GM12874 (cell line): Measurements from ENCODE around the gene ECSCR.

Experiments
- TF ChIP-seq, protein P1 (sequence below): IDR thresholded peaks from 2 replicates; pipeline ENCODE4 v1.5.1; 2011; ENCODE audit warnings: low read depth, mild to moderate bottlenecking, control low read depth, low read length, moderate library complexity; ENCODE audit not compliant: insufficient read depth

ECSCR gene

GRCh38 chr5:139473565-139473964 lies 11.0 kb upstream of the ECSCR start:
- TF ChIP-seq, protein P1, sequence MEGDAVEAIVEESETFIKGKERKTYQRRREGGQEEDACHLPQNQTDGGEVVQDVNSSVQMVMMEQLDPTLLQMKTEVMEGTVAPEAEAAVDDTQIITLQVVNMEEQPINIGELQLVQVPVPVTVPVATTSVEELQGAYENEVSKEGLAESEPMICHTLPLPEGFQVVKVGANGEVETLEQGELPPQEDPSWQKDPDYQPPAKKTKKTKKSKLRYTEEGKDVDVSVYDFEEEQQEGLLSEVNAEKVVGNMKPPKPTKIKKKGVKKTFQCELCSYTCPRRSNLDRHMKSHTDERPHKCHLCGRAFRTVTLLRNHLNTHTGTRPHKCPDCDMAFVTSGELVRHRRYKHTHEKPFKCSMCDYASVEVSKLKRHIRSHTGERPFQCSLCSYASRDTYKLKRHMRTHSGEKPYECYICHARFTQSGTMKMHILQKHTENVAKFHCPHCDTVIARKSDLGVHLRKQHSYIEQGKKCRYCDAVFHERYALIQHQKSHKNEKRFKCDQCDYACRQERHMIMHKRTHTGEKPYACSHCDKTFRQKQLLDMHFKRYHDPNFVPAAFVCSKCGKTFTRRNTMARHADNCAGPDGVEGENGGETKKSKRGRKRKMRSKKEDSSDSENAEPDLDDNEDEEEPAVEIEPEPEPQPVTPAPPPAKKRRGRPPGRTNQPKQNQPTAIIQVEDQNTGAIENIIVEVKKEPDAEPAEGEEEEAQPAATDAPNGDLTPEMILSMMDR, result no peak

DNA sequence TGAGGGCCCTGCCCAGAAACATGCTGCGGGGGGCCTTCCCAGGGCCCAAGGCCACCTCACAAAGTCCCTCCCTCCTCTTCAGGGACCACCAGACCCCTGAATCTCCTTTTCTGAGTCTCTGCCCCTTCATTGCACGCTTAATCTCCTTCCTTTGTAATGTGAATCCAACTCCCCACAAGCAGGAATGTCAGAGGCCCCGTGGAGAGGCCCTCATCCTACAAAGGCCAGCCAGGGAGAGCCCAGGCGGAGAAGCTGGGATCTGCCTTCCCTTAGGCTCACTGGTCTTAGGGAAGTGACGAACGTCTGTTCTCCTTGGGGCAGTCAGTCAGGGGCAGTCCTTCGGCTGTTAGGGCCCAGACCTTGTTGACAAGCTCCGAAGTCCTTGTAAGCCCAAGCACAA lies 10.6 kb upstream of the ECSCR start:
- TF ChIP-seq, protein P1, result no peak

DNA sequence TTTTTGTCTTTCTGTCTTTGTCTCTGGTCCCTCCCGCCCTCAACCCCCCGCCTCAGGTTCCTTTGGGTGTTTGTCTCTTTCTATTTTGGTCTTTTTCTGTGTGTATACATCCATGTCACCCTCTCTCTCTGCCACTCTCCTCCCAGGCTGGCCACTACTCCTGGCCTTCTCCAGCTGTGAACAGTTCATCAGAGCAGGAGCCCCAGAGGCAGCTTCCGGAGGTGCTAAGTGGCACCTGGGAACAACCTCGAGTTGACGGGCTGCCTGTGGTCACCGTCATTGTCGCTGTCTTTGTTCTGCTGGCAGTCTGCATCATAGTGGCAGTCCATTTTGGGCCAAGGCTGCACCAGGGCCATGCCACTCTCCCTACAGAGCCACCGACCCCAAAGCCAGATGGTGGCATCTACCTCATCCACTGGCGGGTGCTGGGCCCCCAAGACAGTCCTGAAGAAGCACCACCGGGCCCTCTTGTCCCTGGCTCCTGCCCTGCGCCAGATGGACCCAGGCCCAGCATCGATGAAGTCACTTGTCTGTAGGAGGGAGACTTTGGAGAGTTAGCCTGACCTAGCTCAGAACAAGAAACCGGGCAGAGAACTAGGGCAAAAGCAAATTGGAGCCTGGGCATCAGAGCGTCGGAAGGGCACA lies 10.0 kb upstream of the ECSCR start:
- TF ChIP-seq, protein P1, result no peak

GRCh38 chr5:139470821-139471300 lies 8.3 kb upstream of the ECSCR start, which contains the start of gene SMIM33:
TSS of gene SMIM33 (plus strand) at chr5:139471004. CDS start at chr5:139471122, 118 bp downstream.
- TF ChIP-seq, protein P1, result no peak

DNA sequence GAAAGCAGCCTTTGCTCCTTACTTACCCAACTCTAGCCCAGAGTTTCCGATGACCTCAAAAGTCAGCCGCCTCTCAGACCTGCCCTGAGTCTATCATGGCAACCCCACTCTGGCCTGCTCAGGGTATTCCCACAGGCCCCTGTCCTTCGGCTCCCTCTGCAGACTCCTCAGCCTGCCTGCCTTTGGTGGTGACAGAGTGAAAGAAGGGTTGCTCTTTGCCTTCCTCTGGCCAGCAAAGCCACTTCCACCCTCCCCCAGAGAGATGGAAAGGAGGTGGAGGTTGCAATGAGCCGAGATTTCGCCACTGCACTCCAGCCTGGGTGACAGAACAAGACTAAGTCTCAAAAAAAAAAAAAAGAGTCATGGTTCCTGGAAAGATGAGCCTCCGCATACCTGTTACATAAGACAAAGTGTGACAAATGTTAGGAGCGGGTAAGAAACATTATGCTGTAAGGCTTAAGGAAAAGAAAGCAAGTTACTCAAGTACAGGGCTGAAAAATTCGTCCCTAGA lies 5.9 kb upstream of the ECSCR start:
- TF ChIP-seq, protein P1, result no peak

DNA sequence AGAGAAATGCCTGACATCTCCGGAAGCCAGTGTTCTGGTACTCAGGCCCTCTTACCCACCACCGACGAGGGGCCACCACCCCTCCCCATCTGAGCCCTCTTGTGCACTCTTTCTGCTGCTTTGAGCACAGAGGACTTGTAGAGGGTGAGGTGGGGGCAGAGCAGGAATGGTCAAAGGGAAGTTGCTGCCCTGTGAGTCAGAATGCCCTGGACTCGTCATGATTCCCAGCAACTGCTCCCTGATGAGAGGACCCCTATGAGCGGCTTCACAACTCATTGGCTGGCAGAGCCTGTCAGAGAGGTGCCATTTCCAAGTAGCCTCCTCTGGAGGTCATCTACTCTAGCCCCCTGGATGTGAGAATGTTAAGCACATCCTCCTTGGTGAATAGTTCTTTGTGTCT lies 845 bp downstream of the ECSCR start:
- TF ChIP-seq, protein P1, result no peak

- TF ChIP-seq, protein P1, result no peak
Measured at GRCh38 chr5:139461176-139461575, 1.4 kb downstream of the ECSCR start.
